ENCODE data around the gene CUX1.

Gene CUX1

GRCh38 chr7:102004229-102004628 is 186.8 kb downstream of the CUX1 start:
- Histone ChIP-seq H3K27ac (ENCODE audit: poor library complexity, severe bottlenecking) (no peak overlapping the region), H3K9me3 (ENCODE audit: severe bottlenecking) (no peaks in the 10 kb centered on the region), H3K27me3 (ENCODE audit: insufficient read depth, poor library complexity, severe bottlenecking) (no peaks in the 10 kb centered on the region), H3K36me3 (ENCODE audit: low read depth) (no peaks in the 10 kb centered on the region), H3K4me3 (ENCODE audit: severe bottlenecking) (no peak overlapping the region), H3K4me1 (ENCODE audit: insufficient read depth, poor library complexity, severe bottlenecking) (peaks cover 10% of the 10 kb centered on the region)
- TF ChIP-seq CTCF (IDR thresholded peaks at IDR 0.05; ENCODE audit: poor library complexity, severe bottlenecking) = no peak
- no peak for ATAC-seq (ENCODE audit: low read depth)
- DNase-seq (ENCODE audit: low spot score) = no peak

GRCh38 chr7:102004848-102005247 is 187.4 kb downstream of the CUX1 start:
- no peak overlapping the region for H3K27ac ChIP-seq (ENCODE audit: poor library complexity, severe bottlenecking)
- no peaks in the 10 kb centered on the region for H3K36me3 ChIP-seq (ENCODE audit: low read depth)
- peaks cover 16% of the 10 kb centered on the region for H3K4me1 ChIP-seq (ENCODE audit: insufficient read depth, poor library complexity, severe bottlenecking)
- H3K9me3 ChIP-seq (ENCODE audit: severe bottlenecking) = no peaks in the 10 kb centered on the region
- TF ChIP-seq CTCF (IDR thresholded peaks at IDR 0.05; ENCODE audit: poor library complexity, severe bottlenecking) = no peak
- no peaks in the 10 kb centered on the region for H3K27me3 ChIP-seq (ENCODE audit: insufficient read depth, poor library complexity, severe bottlenecking)
- DNase-seq (ENCODE audit: low spot score) (no peak), ATAC-seq (ENCODE audit: low read depth) (no peak)
- H3K4me3 ChIP-seq (ENCODE audit: severe bottlenecking) = no peak overlapping the region

GRCh38 chr7:102005933-102006480 is 188.6 kb downstream of the CUX1 start:
- Histone ChIP-seq H3K4me1 (ENCODE audit: insufficient read depth, poor library complexity, severe bottlenecking) (peaks cover 17% of the 10 kb centered on the region), H3K27me3 (ENCODE audit: insufficient read depth, poor library complexity, severe bottlenecking) (no peaks in the 10 kb centered on the region), H3K4me3 (ENCODE audit: severe bottlenecking) (no peak overlapping the region), H3K9me3 (ENCODE audit: severe bottlenecking) (no peaks in the 10 kb centered on the region), H3K27ac (ENCODE audit: poor library complexity, severe bottlenecking) (no peak overlapping the region), H3K36me3 (ENCODE audit: low read depth) (no peaks in the 10 kb centered on the region)
- no peak for TF ChIP-seq CTCF (IDR thresholded peaks at IDR 0.05; ENCODE audit: poor library complexity, severe bottlenecking)
- DNase-seq (ENCODE audit: low spot score) = no peak
- ATAC-seq (ENCODE audit: low read depth) = no peak

- peaks cover 17% of the 10 kb centered on the region for H3K4me1 ChIP-seq (ENCODE audit: insufficient read depth, poor library complexity, severe bottlenecking)
- no peaks in the 10 kb centered on the region for H3K36me3 ChIP-seq (ENCODE audit: low read depth)
- ATAC-seq (ENCODE audit: low read depth) (no peak), DNase-seq (ENCODE audit: low spot score) (no peak)
- no peak overlapping the region for H3K4me3 ChIP-seq (ENCODE audit: severe bottlenecking)
- no peaks in the 10 kb centered on the region for H3K9me3 ChIP-seq (ENCODE audit: severe bottlenecking)
- no peak overlapping the region for H3K27ac ChIP-seq (ENCODE audit: poor library complexity, severe bottlenecking)
- TF ChIP-seq CTCF (IDR thresholded peaks at IDR 0.05; ENCODE audit: poor library complexity, severe bottlenecking) = no peak
- H3K27me3 ChIP-seq (ENCODE audit: insufficient read depth, poor library complexity, severe bottlenecking) = no peaks in the 10 kb centered on the region
Measured at GRCh38 chr7:102006695-102007094, 189.3 kb downstream of the CUX1 start.

- H3K36me3 ChIP-seq (ENCODE audit: low read depth) = no peaks in the 10 kb centered on the region
- no peaks in the 10 kb centered on the region for H3K9me3 ChIP-seq (ENCODE audit: severe bottlenecking)
- TF ChIP-seq CTCF (IDR thresholded peaks at IDR 0.05; ENCODE audit: poor library complexity, severe bottlenecking) = no peak
- H3K27me3 ChIP-seq (ENCODE audit: insufficient read depth, poor library complexity, severe bottlenecking) = no peaks in the 10 kb centered on the region
- ATAC-seq (ENCODE audit: low read depth) (peak; percentile 96), DNase-seq (ENCODE audit: low spot score) (peak; percentile 86)
- peak overlapping the region; percentile 73 for H3K27ac ChIP-seq (ENCODE audit: poor library complexity, severe bottlenecking)
- H3K4me3 ChIP-seq (ENCODE audit: severe bottlenecking) = no peak overlapping the region
- H3K4me1 ChIP-seq (ENCODE audit: insufficient read depth, poor library complexity, severe bottlenecking) = peaks cover 30% of the 10 kb centered on the region
Measured at GRCh38 chr7:102008535-102009262, 191.3 kb downstream of the CUX1 start.

Measured in RWPE2 (cell line).